Neural progenitor cell (in vitro differentiated cells): Measurements from ENCODE around the gene MBP.

Experiments
- EZH2 ChIP-seq: fragments of 200-600 bp; sonication (generic); IDR thresholded peaks from 2 replicates; pipeline ENCODE4 v1.6.1; 2017; ENCODE audit warnings: antibody characterized with exemption, mild to moderate bottlenecking, moderate library complexity
- EZH2phosphoT487 ChIP-seq: fragments of 200-600 bp; sonication (generic); IDR thresholded peaks from 2 replicates; pipeline ENCODE4 v1.6.1; 2017; ENCODE audit warnings: antibody characterized with exemption
- TF ChIP-seq, protein P1 (sequence below): fragments of 200-600 bp; sonication (generic); IDR thresholded peaks from 2 replicates; pipeline ENCODE4 v1.5.1; 2017; ENCODE audit warnings: antibody characterized with exemption, mild to moderate bottlenecking

GRCh38 chr18:77147418-77147852, 14.9 kb upstream of the MBP start:
- TF ChIP-seq, protein P1, sequence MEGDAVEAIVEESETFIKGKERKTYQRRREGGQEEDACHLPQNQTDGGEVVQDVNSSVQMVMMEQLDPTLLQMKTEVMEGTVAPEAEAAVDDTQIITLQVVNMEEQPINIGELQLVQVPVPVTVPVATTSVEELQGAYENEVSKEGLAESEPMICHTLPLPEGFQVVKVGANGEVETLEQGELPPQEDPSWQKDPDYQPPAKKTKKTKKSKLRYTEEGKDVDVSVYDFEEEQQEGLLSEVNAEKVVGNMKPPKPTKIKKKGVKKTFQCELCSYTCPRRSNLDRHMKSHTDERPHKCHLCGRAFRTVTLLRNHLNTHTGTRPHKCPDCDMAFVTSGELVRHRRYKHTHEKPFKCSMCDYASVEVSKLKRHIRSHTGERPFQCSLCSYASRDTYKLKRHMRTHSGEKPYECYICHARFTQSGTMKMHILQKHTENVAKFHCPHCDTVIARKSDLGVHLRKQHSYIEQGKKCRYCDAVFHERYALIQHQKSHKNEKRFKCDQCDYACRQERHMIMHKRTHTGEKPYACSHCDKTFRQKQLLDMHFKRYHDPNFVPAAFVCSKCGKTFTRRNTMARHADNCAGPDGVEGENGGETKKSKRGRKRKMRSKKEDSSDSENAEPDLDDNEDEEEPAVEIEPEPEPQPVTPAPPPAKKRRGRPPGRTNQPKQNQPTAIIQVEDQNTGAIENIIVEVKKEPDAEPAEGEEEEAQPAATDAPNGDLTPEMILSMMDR, result no peak
- TF ChIP-seq EZH2, result no peak
- TF ChIP-seq EZH2phosphoT487, result no peak
